Stimulated activated CD4-positive, alpha-beta T cell treated with anti-CD3 and anti-CD28 coated beads, Interleukin-2, amount 100 ng/mL, for 4 hours (primary cell): ENCODE data around the gene LIPC.
A peak's percentile ranks its signal among the peaks of the same experiment; 100 is the strongest.

Experiments
- DNase-seq: peaks from one replicate; pipeline ENCODE4 v3.0.0-alpha.2; 2020; ENCODE audit warnings: low read depth

The LIPC gene

DNA sequence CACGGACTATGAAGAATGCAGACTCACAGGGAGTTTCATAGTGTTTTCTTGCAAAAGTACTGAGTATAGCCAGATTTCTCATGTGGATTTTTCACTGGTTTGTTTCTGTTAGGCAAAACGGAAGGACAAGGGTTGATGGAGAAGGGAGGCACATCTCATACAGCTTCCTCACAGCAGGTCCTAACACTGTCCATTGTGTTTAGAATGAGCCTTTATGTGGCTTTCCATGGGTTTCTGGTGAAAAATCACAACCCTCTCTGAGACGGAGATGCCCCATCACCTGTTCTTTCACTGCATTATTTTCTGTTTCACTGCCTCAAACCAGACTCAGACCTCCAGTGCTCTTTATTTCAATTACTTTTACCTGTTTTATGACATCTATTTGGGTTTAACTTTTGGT is 25.0 kb upstream of the LIPC start:
- DNase-seq: no peak

GRCh38 chr15:58407236-58407775 is 24.5 kb upstream of the LIPC start:
- no peak for DNase-seq

- DNase-seq: no peak
These were observed 24.0 kb upstream of the LIPC start for GRCh38 chr15:58407778-58408177.

- DNase-seq: no peak
These were observed 21.9 kb upstream of the LIPC start for GRCh38 chr15:58409861-58410260.

DNA sequence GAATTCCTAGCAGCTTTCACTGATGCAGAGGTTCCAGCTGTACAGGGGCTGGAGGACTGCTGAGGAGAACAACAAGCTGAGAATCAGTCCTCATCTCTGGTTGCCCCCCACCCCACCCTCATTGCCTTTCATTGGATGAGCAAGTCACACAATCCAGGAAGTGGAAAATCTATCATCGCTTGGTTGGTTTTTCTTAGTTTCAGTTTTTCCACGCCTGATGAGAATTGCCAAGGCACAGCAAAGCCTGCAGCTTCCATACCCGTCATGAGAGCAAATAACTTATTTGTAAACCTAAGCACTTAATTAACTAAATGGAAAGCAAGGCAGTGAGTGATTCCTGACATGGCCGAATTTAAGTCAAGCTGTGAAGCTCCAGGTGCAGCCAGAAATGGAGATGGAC is 21.4 kb upstream of the LIPC start:
- DNase-seq: peak; percentile 21

GRCh38 chr15:58413253-58413652 is 18.5 kb upstream of the LIPC start:
- DNase-seq: no peak

DNA sequence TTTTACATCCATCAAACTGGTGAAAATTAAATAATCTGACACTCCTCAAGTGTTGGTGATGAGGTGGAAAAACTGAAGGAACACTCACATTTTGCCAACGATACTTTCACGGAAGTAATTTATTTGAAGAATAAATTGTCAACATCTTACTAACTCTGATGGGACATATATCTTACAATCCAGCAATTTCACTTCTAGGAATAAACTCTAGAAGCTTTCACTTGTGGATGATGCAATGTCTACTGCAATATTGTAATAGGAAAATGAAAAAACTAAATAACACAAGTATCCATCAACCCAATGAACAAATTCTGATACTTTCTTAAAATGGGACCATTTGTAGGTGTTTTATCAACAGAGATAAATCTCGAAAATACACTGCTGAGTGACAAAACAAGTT is 16.2 kb upstream of the LIPC start:
- DNase-seq: no peak

- no peak for DNase-seq
These were observed 14.8 kb upstream of the LIPC start for GRCh38 chr15:58416963-58417362.

GRCh38 chr15:58418135-58418534 is 13.7 kb upstream of the LIPC start:
- no peak for DNase-seq

DNA sequence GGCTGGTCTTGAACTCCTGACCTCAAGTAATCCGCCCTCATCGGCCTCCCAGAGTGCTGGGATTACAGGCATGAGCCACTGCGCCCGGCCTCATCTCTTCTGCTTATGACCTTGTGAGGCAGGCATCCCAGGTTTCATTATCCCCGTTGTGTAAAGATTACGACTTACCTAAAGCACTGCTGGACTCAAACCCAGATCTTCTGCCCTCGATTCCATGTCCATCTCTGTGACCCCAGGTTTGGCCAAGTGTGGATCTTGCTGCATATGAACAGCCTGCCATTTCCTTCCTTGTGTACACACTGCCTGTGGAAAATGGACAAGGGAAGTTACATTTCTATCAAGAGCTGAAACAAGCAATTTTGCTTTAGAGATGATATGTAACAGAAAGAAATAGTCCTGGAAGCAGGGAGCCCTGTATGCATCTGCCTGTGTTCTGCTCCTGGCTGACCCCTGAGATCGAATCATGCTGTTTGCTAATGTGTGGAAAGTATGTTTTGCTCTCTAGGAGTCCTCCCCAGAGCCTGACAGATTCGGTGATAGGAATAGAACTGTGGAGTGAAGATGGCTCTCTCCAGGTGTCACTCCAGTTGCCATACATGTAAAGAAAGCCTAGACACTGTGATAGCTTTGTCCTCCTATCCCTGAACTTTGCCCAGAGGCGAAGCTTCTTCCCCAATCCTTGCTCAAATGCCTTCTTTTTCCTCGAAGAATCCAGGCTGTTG is 11.8 kb upstream of the LIPC start:
- no peak for DNase-seq

DNA sequence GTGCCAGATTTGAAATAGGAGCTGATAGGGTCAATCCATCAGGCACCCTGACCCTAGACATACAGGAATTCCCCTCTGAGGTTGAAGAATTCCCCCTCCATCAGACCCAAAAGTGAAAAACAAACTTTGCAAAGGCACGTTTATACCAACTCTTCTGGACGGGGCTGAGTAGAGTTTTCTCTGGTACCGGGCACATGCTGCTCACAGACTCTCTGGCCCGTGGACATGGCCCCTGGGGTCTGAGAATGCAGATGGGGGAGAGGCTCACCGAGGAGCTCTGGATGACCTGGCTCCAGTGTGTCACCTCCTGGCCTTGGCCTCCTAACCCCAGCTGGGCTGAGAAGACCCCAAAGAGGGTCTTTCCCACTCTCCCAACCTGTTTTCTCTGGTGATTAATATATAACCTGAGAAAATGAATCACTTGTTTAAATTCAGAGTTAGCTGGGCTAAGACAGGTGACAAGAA is 11.2 kb upstream of the LIPC start:
- DNase-seq: no peak

DNA sequence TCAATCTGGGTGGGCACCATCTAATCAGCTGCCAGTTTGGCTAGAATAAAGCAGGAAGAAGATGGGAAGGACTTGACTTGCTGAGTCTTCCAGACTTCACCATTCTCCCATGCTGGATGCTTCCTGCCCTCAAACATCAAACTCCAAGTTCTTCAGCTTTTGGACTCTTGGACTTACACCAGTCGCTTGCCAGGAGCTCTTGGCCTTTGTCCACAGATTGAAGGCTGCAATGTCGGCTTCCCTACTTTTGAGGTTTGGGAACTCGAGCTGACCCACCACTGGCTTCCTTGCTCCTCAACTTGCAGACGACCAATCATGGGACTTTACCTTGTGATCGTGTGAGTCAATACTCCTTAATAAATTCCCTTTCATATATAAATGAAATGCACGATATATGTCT is 8.6 kb upstream of the LIPC start:
- no peak for DNase-seq

DNA sequence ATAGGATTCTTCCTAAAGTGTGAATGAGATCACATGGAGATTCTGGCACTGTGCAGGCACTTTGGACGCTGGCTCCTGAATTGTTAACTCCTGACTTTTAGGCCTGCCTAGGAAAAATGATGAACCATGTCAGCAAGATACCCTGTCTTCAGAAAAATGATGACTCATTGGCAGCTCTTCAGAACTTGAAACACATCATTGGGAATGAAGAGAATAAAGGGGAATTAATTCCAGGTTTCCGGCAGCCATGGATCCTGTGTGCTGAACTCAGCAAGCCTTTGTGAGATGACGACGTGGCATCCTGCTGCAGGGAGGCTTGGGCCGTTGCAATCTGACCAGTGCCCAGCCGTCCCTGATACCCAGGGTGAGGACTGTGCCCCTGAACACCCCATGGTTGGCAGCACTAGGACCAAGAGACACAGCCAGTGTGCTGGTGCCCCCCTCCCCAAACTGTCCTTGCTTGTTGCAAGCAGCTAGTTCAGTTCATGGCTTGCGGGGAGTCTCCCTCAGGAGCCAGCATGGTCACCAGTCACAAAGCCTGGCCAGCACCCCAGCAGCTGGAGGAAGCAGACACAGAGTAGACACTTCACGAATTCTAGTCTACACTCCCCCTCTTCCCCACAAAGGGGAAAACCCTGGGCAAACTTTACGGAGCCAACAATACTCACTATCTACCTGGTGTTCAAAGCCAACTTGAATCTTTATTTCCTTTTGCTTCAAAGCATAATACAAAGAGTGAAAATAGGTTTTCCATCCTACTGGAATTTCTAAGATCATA is 7.8 kb upstream of the LIPC start:
- DNase-seq: no peak

GRCh38 chr15:58424722-58425121 is 7.1 kb upstream of the LIPC start:
- DNase-seq: no peak

- DNase-seq: no peak
These were observed 6.6 kb upstream of the LIPC start for GRCh38 chr15:58425185-58425584.

- DNase-seq: no peak
These were observed 6.0 kb upstream of the LIPC start for GRCh38 chr15:58425834-58426233.

DNA sequence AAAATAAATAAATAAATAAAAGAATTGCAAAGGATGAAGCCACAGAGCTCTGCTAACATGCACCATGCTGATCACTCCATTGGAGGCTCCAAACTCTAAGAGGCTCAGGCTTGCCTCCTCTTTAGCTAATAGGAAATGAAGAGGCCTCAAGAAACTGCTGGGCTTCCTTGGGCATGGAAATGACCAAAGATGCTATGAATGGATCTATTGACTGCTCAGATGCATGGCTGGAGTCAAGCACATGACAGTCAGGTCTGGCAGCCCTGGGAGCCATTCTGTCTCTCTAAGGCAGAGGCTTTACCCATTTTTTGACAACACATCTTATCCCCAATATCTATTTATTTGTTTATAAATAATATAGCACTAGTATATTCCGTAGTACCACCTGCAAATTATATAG is 5.3 kb upstream of the LIPC start:
- no peak for DNase-seq

DNA sequence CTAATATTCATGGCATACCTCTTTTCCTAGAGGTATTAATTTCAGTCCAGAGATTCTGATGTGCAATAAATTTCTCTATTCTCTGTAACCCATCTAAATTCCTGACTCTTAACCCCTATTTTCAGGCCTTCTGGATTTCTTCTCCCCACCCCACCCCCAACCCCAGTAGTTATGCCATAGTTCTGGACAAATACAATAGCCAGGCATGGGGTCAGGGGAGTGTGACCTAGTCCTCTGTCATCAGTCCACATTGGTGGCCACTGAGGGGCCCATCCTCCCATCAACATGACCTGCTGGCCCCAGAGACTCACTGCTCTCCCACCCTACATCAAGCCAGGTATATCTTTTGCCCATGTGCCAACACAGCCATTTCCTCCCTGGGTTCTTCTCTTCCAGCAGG is 3.8 kb upstream of the LIPC start:
- no peak for DNase-seq

DNA sequence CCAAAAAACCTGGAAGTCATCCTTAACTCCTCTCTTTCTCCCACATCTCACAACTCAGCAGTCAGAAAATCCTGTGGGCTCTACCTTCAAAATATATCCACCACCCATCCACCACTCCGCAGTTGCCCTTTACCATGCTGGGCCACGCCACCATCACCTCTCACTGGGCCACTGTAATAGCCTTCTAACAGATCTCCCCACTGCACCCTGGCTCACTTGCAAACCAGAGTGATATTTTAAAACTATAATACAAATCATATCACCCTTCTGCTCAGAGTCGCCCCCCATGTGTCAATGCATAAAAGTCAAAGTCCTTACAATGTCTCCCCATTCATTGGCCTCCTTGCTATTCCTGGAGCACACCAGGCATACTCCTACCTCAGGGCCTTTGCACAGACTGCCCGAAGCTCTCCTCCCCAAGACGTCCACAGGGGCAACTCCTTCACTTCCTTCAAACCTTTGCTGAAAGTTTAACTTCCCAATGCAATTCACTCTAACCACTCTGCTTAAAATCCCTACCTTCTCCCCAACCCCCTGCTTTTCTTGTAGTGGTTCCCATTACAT is 1.5 kb upstream of the LIPC start:
- DNase-seq: no peak

- DNase-seq: no peak
These were observed 610 bp downstream of the LIPC start for GRCh38 chr15:58432401-58432800.

DNA sequence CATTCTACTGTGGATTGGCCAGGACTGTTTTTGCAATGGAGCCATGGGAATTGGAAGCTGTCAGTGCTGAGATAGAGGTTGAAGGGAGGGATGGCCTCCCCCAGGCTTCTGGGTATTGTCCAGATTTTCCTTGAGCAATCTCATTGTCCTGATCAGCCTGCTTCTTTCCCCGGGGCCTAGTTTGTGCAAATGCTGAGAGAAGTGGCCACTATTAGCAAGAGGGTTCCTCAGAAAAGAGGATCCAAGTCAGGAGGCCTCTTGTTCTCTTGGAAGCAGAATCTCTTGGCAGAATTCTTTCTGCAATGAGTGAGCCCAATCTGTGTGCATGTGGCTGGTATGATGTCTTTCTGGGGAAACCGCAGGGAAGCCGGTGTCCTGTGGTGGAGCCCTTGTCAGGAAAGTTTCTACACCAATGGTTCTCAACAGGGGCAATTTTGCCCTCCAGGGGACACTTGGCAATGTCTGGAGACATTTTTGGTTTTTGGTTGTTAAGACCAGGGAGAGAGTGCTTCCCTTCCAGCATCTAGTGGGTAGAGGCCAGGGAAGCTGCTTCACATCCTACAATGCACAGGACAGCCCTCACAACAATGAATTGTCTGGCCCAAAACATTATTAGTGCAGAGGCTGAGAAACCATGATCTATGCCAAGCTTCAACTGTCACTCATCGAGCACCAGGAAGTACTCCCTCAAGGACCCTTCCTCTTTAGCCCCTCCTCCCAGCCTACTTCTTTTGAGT is 2.0 kb downstream of the LIPC start:
- DNase-seq: no peak

GRCh38 chr15:58434334-58434875 is 2.6 kb downstream of the LIPC start:
- DNase-seq: no peak
